HCEC 1CT (cell line): ENCODE measurements around the gene CES4A.
"Not testable (repeated sequence)": the region's sequence is repeated elsewhere in the genome, so short reads cannot be mapped to it uniquely, and the experiment has no call there.

Source experiments
- DNase-seq: peaks from one replicate; pipeline ENCODE4 v3.0.0-alpha.2; 2017

CES4A gene

GRCh38 chr16:66993558-66993957 lies 5.2 kb downstream of the CES4A start:
- not testable (repeated sequence) for DNase-seq

GRCh38 chr16:66996324-66996982 lies 8.1 kb downstream of the CES4A start:
- DNase-seq = peak; percentile 63

- no peak for DNase-seq
These were observed 8.6 kb downstream of the CES4A start for GRCh38 chr16:66996983-66997358.

GRCh38 chr16:67000384-67001351 lies 12.3 kb downstream of the CES4A start:
- DNase-seq = no peak

GRCh38 chr16:67001726-67002125 lies 13.3 kb downstream of the CES4A start:
- DNase-seq = no peak

GRCh38 chr16:67006930-67007658 lies 18.7 kb downstream of the CES4A start:
- DNase-seq = peak; percentile 19

- no peak for DNase-seq
These were observed 20.8 kb downstream of the CES4A start for GRCh38 chr16:67009158-67009557.

- DNase-seq = no peak
These were observed 22.9 kb downstream of the CES4A start for GRCh38 chr16:67011274-67011673.

- no peak for DNase-seq
These were observed 24.9 kb downstream of the CES4A start for GRCh38 chr16:67013233-67013822.

GRCh38 chr16:67013823-67014633 lies 25.6 kb downstream of the CES4A start:
- DNase-seq = peak; percentile 16

GRCh38 chr16:67014634-67015312 lies 26.4 kb downstream of the CES4A start:
- DNase-seq = no peak

- DNase-seq = no peak
These were observed 26.9 kb downstream of the CES4A start for GRCh38 chr16:67015313-67015731.

GRCh38 chr16:67016143-67016542 lies 27.8 kb downstream of the CES4A start:
- DNase-seq = no peak

- no peak for DNase-seq
These were observed 28.5 kb downstream of the CES4A start for GRCh38 chr16:67016681-67017420.

- no peak for DNase-seq
These were observed 29.0 kb downstream of the CES4A start for GRCh38 chr16:67017421-67017750.

GRCh38 chr16:67017810-67018488 lies 29.6 kb downstream of the CES4A start:
- DNase-seq = peak; percentile 85

- DNase-seq = no peak
These were observed 30.8 kb downstream of the CES4A start for GRCh38 chr16:67019171-67019570.

GRCh38 chr16:67021321-67021720 lies 32.9 kb downstream of the CES4A start:
- DNase-seq = no peak

GRCh38 chr16:67022531-67023214 lies 34.3 kb downstream of the CES4A start:
- no peak for DNase-seq

- DNase-seq = no peak
These were observed 35.3 kb downstream of the CES4A start for GRCh38 chr16:67023689-67024088.
